Neural cell (in vitro differentiated cells): Measurements from ENCODE around the gene LINC01488.

ENCODE experiments used
- CTCF ChIP-seq: fragments of 450-650 bp; IDR thresholded peaks from 2 replicates; pipeline ENCODE4 v1.5.1; 2014; ENCODE audit warnings: antibody characterized with exemption, mild to moderate bottlenecking, moderate library complexity; ENCODE audit not compliant: poor library complexity, severe bottlenecking
- EP300 ChIP-seq: fragments of 450-650 bp; conservative IDR thresholded peaks from 2 replicates; pipeline ENCODE4 v1.6.1; 2014; ENCODE audit warnings: antibody characterized with exemption, mild to moderate bottlenecking, moderate library complexity; ENCODE audit not compliant: poor library complexity, severe bottlenecking
- EZH2 ChIP-seq: fragments of 200-600, 300-800 bp; shearing (Covaris generic), sonication (generic); IDR thresholded peaks from 2 replicates; pipeline ENCODE4 v1.6.1; 2014; ENCODE audit warnings: antibody characterized with exemption, low read length, borderline replicate concordance, mild to moderate bottlenecking; ENCODE audit not compliant: insufficient read depth, poor library complexity, severe bottlenecking
- POLR2AphosphoS5 ChIP-seq: IDR thresholded peaks from 2 replicates; pipeline ENCODE4 v1.6.1; 2012
- RAD21 ChIP-seq: fragments of 450-650 bp; conservative IDR thresholded peaks from 2 replicates; pipeline ENCODE4 v1.6.1; 2014; ENCODE audit warnings: antibody characterized with exemption, mild to moderate bottlenecking, moderate library complexity
- REST ChIP-seq: IDR thresholded peaks from 2 replicates; pipeline ENCODE4 v1.6.1; 2012; ENCODE audit warnings: borderline replicate concordance
- SMC3 ChIP-seq: fragments of 450-650 bp; conservative IDR thresholded peaks from 2 replicates; pipeline ENCODE4 v1.6.1; 2014; ENCODE audit warnings: antibody characterized with exemption, mild to moderate bottlenecking, moderate library complexity; ENCODE audit not compliant: poor library complexity
- TAF1 ChIP-seq: IDR thresholded peaks from 2 replicates; pipeline ENCODE4 v1.6.1; 2012; ENCODE audit warnings: low read depth

GRCh38 chr11:69492201-69492991 is 10.9 kb downstream of the LINC01488 start:
- no peak for TF ChIP-seq CTCF
- TF ChIP-seq EZH2 = no peak
- no peak for TF ChIP-seq SMC3
- no peak for TF ChIP-seq REST
- no peak for TF ChIP-seq RAD21
- TF ChIP-seq POLR2AphosphoS5 = no peak
- TF ChIP-seq EP300 = no peak
- TF ChIP-seq TAF1 = no peak
